Stimulated activated CD4-positive, alpha-beta T cell treated with anti-CD3 and anti-CD28 coated beads, Interleukin-12 subunit alpha, Interleukin-12 subunit beta, amount 100 ng/mL, for 24 hours (primary cell): ENCODE data around the gene MED4.
"Not testable (repeated sequence)": the region's sequence is repeated elsewhere in the genome, so short reads cannot be mapped to it uniquely, and the experiment has no call there.

Experiments used
- DNase-seq, 2 experiments: peaks; one replicate each; pipeline ENCODE4 v3.0.0-alpha.2; 2020; ENCODE audit warnings: low read depth in 2 of 2

The MED4 gene

DNA sequence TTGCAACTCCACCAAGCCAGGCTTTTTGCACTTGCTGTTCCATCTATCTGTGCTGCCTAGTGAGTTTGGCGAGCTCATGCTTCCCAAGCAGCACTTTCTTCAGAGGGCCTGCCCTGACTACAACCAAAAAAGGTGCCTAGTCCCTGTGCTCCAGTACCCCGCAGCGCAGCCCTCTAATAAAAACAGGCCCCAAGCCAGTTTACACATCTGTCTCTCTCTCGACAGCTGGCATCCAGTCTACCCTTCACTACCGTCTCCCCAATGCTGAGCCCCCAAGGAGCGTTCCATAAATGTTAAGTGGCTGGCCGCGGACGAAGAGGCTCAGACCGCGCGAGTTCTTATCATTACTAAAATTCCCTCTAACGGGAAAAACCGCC, 512 bp downstream of the MED4 start:
- no peak for DNase-seq

GRCh38 chr13:48093588-48093987, 1.3 kb downstream of the MED4 start:
- no peak for DNase-seq

- no peak for DNase-seq
Observed at GRCh38 chr13:48086272-48086671, 8.6 kb downstream of the MED4 start.

- DNase-seq = no peak
Observed at GRCh38 chr13:48081739-48082138, 13.2 kb downstream of the MED4 start.

DNA sequence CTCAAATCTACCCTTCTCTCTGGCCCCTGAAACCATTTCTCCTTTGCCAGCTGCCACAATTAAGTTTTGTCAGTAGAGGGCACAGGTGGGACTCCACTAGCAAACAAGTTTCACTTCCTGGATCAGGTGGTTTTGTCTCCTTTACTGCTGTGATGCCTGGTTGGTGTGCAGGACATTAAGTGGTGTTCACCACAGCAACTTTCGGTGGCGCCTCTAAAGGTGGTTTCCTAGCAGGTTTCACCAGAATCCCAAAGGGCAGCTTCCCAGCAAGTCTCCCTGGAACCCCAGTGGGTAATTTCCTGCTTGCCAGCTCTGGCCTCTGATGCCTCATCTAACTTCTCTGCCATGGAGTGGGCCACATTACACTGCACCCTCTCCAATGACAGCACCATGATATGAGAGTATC, 16.6 kb downstream of the MED4 start:
- DNase-seq = no peak

- no peak for DNase-seq
Observed at GRCh38 chr13:48074006-48074405, 20.9 kb downstream of the MED4 start.

DNA sequence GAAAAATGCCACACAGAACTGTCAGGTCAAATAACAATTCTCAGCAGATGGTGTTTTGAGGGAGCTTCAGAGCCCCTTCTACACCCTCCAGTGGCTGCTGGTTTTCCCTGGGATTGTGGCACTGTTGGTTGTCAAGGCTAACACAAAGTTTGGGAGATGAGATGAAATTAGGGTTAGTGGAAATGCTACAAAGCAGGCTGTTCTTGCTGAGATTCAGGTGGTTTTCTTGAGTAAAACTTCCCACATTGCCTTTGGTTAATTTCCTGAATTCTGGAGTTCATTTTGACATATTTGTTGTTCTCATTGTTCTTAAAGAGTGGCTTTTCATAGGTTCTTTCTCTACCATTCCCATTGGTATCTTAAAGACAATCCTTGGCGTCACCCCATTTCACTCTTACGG, 22.1 kb downstream of the MED4 start:
- no peak for DNase-seq

DNA sequence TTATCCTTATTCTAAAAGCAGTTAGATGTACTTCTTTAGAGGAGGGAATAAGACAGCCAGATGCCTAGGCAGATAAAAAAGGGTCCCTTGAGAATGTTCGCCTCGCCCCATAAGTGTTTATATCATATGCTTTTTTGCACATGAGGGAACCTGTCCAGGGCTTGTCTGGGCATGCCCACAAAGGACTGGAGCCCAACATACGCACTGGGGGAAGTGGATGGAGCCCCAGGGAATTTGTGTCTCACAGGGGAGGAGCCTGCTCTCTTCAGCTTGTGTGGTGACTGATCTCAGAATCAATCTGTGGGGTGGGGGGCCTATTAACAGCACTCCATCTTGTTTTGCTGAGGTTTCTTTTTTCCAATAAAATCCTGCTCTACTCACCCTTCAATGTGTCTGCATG, 22.6 kb downstream of the MED4 start:
- no peak for DNase-seq

GRCh38 chr13:48070942-48071341, 24.0 kb downstream of the MED4 start:
- no peak for DNase-seq

DNA sequence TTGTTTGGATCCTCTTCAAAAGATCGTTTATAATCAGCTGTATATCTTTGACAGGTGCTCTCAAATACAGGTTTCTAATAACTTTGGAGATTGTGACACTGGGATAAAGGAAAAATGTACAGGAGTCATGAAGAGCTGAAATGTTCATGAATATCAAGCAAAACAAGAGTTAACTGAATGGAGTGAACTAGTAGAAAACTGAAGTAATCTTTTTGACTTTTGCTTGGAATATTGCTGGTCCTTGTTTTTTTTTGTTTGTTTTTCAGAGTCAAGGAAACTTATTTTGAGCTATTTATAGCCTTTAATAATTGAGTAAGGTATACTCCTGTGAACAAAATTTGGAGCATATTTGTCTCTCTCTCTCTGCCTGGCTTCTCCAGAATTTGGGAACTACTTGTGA, 25.3 kb downstream of the MED4 start:
- no peak for DNase-seq

DNA sequence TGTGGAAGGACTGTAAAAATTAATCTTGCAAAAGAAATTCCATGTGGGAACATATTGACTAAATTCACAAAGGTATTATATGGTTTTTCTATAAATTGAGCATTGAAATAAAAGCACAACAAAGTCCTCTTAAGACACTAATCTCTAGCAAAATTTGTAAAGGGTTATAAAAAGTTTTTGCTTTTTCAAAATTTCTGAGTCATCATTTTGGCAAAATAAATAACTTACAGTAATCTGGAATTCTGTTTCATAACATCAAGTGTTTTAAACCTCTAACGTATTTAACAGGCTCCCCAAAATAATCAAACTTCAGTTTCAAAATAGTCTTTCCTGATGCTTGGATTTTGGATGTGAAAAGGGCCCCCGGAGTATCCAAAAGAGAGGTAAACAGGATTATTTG, 26.0 kb downstream of the MED4 start:
- DNase-seq = no peak

DNA sequence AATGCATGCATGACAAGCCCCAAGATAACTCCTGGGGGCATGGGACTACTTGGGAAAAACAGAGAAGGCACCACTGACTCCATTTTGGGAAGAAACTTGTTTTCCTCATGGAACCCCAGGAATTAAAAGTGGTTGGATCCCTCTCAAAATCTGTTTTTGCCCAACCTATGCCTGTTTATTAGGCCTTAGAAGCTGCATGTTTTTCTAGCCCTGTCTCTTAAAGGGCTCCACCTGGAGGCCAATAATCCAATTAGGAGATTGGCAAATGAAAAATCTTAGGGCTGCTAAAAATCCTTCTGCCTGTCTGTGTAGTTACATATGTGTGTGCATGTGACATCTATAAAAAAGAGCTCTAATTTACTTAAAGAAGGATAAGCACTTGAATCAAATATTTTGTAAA, 26.9 kb downstream of the MED4 start:
- DNase-seq = no peak

DNA sequence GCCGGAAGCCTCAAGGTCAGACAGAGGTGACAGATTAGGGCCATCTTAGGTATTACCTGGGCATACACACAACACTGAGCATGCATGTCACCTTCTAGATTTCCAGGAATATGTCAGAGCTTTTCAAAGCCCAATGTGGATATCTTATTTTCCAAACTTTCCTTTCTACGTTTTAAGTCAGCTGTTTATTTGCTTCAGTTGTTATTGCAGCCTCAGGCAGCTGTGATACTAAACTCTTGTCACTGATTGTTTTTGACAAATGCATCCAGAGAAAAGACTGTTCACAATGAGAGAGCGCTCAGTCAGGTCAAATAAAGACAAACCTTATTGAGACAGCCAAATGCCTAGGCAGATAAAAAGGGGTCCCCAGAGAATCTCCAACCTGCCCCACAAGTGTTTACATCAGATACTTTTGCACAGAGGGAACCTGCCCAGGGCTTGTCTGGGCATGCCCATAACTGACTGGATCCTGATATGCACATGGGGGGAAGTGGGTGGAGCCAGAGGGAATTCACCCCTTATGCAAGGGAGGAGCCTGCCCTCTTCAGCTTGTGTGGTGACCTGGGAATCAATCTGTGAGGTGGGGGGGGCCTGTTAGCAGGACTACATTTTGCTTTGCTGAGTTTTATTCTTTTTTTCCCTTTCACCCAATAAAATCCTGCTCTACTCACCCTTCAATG, 28.5 kb downstream of the MED4 start:
- no peak for DNase-seq

- not testable (repeated sequence) for DNase-seq
Observed at GRCh38 chr13:48059951-48060350, 35.0 kb downstream of the MED4 start.

DNA sequence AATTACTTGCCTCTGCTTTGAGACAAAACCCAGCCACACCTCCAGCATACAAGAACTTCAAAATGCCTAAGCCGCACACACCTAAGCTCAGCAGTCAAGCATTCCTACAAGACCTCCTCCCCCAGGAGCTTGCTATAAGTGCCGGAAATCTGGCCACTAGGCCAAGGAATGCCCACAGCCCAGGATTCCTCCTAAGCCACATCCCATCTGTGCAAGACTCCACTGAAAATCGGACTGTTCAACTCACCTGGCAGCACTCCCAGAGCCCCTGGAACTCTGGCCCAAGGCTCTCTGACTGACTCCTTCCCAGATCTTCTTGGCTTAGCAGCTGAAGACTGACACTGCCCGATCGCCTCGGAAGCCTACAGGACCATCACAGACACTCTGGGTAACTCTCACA, 36.4 kb downstream of the MED4 start:
- DNase-seq = not testable (repeated sequence)

- no peak for DNase-seq
Observed at GRCh38 chr13:48055712-48056111, 39.2 kb downstream of the MED4 start.

GRCh38 chr13:48054601-48055000, 40.3 kb downstream of the MED4 start:
- no peak for DNase-seq

DNA sequence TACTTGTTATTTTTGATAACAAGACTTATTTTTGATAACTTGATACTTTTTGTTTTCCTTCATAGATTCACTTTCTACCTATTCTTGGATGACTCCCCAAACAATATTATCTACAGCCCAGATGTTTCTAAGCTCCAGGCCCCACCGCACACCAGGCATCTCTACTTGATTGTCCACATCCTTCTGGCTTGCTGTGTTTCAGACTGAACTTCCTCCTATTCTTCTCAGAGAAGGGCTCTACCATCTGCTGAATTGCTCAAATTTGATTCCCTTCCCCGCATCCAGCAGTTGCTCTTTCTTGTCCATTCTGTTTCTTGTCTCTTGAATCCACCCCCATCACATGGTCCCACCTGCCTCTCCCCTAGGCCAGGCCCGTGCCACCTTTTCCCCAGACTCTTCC, 44.4 kb downstream of the MED4 start:
- DNase-seq = no peak

DNA sequence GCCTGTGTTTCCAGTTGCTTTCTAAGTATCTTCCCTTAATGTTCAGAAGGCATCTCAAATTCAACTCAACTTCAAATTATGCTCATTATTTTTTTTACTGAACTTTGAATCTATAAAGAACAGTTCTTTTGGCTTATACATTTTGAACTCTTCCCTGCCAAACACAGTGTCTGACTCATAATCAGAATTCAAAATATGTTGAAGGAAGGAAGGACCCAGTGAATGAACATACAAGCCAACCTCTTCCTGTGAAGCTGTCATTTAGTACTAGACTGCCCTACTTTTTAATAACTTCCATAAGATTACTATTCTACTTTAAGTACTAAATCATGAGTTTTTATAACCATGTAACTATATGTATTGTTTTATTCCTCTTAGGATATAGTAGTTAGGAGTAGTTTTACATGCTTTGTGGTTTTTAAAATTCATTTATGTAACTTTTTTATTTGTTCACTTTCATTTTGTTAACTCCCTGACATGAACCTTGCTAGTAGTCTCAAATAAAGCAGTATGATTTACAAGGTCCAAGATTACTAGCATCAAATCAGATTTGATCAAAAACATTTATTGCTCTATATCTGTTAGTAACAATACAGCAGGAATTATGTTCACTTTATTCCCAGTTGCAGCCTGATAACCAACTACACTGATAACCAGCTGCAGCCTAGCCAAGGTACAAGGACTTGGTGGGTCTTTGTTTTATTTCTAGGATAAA, 51.0 kb downstream of the MED4 start:
- no peak for DNase-seq

DNA sequence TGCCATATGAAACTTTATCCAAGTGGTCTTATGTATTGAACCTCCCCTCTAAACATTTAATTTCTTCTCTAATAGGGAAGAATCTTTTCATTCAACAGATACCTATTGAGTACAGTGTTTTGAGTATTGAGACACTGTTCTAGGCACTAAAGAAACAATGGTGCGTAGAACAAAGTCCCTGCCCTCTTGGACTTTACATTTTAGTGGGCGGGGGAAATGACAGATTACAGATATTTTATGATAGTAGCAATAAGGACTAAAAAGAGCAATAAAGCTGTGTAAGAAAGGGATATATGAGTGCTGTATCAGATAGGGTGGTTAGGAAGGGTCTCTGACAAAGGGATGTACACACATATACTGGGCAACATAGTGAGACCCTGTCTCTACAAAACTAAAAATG, 52.0 kb downstream of the MED4 start:
- no peak for DNase-seq

DNA sequence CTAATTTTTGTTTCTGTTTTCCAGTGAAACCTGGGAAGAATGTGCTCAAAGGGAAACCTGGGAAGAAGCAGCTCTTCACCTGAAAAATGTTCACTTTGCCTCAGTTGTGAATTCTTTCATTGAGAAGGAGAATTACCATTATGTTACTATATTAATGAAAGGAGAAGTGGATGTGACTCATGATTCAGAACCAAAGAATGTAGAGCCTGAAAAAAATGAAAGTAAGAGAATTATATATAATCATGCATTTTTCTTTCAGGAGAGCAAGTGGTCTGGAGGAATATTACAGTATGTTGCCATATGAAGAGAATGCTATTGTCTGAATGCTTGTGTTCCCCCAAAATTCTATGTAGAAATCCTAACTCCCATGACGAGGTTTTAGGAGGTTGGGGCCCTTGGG, 54.0 kb downstream of the MED4 start:
- DNase-seq = no peak

DNA sequence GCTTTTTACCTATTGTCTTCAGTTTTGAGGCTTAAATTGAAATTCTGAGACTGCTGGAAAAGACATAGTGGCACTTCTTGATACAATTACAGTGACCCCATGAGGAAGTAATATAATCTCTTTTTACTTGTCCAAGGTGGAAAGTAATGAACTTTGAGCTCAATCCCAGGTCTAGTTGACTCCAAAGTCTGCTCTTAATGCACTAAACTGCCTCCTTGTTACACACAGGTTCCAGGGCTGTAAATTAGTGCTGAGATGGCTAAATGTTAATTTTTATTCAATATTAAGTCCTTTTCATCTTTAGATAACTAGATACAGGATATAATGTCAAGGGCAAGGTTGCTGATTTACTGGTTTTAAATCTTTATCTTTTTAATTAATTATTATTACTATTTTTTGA, 54.9 kb downstream of the MED4 start:
- DNase-seq = no peak

- DNase-seq = no peak
Observed at GRCh38 chr13:48038761-48039160, 56.1 kb downstream of the MED4 start.
